Activated CD4-positive, alpha-beta T cell treated with anti-CD3 and anti-CD28 coated beads for 36 hours (primary cell): ENCODE results near the gene ARHGAP19. TPM values are rescaled to one million over a fixed set of nuclear protein-coding genes. Genes with fewer than 3 reads are reported as not detected.
A peak's percentile ranks its signal among the peaks of the same experiment; 100 is the strongest.

Experiments used
- ATAC-seq: fragments of 200-7000 bp; cut with Tn5 transposase; one replicate; pipeline ENCODE4 v1.10.0; 2021; ENCODE audit warnings: mild to moderate bottlenecking, moderate library complexity
- CTCF ChIA-PET: fragments of 350-600 bp; sonication (Branson Sonifier 250); formaldehyde crosslinking; loops from one replicate; lab custom pipeline; 2021; ENCODE audit warnings: antibody characterized with exemption; lab: Charles Lee
- POLR2A ChIA-PET: fragments of 350-600 bp; sonication (Branson Sonifier 250); formaldehyde crosslinking; loops from one replicate; lab custom pipeline; 2021; ENCODE audit warnings: antibody characterized with exemption, inconsistent platforms; lab: Charles Lee
- DNase-seq: peaks from one replicate; pipeline ENCODE4 v3.0.0-alpha.2; 2020
- H3K27ac Mint-ChIP-seq: one replicate; pipeline ENCODE4 v1.8.0; 2021; ENCODE audit warnings: mixed read lengths
- H3K27me3 Mint-ChIP-seq: one replicate; pipeline ENCODE4 v1.8.0; 2021; ENCODE audit warnings: mixed read lengths
- H3K36me3 Mint-ChIP-seq: one replicate; pipeline ENCODE4 v1.8.0; 2021; ENCODE audit warnings: low read depth, mixed read lengths
- H3K4me1 Mint-ChIP-seq: one replicate; pipeline ENCODE4 v1.8.0; 2021; ENCODE audit warnings: mixed read lengths
- H3K4me3 Mint-ChIP-seq: one replicate; pipeline ENCODE4 v1.8.0; 2021; ENCODE audit warnings: mild to moderate bottlenecking, moderate library complexity, mixed read lengths
- H3K9me3 Mint-ChIP-seq: one replicate; pipeline ENCODE4 v1.8.0; 2021; ENCODE audit warnings: low read depth, mixed read lengths
- intact Hi-C, 2 experiments: fragments of 100-400 bp; cut with DNase I in 1 of 2; cut with micrococcal nuclease in 1 of 2; formaldehyde crosslinking; loops; one replicate each; pipeline versions ENCODE4 v1.14.2 to v1.15.1; 2022 to 2024; cut with DNase I, micrococcal nuclease
- total RNA-seq, 2 experiments: library from RNA; stranded (reverse); gene quantifications; one replicate each; pipeline ENCODE4 v1.2.3, GENCODE V29; 2021

The ARHGAP19 gene
- total RNA-seq, 2 experiments from 2014 or later, result 55.9 to 70.2 TPM

DNA sequence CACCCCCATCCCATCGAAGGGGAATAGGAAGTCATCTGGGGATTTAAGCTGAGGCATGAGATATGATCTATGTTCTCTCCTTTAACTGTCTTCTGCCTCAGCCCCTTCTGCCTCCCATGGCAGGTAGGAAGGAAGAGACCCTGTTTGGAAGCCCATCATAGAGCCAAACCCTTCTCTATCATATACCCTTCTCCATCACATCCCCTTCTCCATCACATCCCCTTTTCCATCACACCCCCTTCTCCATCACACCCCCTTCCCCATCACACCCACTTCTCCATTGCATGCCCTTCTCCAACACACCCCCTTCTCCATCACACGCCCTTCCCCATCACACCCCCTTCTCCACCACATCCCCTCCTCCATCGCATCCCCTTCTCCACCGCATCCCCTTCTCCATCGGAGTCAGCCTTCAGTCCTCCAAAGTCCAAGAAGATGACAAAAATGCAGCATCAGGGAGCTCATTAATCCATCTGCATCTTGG, 99.4 kb downstream of the ARHGAP19 start:
- CTCF ChIA-PET, result interaction anchor here (0.7 to 8.3 kb wide), 5 partner anchors 8 to 168 kb away, joined by 4 to 106 read pairs (median 6); partner anchors contain the start of gene SLIT1
- POLR2A ChIA-PET, result no interaction called here
- DNase-seq, result no peak
- ATAC-seq, result no peak
- Mint-ChIP-seq H3K4me3 (no peak overlapping the region), H3K36me3 (no peaks in the 10 kb centered on the region), H3K27ac (no peak overlapping the region), H3K4me1 (peaks cover 4% of the 10 kb centered on the region), H3K9me3 (no peaks in the 10 kb centered on the region), H3K27me3 (peaks cover 17% of the 10 kb centered on the region)
- intact Hi-C loops, result no loop called here

DNA sequence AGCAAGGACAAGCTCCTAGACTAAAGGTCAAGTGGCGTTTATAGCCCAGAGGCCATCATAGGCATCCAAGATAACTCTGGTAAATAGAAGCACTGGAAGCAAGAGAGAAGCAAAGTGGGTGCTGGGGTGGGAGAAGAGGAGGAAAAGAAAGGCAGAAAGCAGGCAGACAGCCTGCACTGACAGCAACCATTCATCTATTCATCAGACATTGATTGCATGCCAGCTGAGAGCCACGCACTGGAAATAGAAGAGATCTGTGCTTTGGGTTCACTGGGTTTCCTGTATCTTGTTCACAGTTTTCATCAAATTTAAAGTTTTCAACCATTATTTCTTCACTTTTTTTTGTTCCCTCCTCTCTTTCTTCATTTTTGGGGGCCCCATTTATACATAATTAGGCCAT, 102.0 kb downstream of the ARHGAP19 start:
- peaks cover 28% of the 10 kb centered on the region for H3K27me3 Mint-ChIP-seq

DNA sequence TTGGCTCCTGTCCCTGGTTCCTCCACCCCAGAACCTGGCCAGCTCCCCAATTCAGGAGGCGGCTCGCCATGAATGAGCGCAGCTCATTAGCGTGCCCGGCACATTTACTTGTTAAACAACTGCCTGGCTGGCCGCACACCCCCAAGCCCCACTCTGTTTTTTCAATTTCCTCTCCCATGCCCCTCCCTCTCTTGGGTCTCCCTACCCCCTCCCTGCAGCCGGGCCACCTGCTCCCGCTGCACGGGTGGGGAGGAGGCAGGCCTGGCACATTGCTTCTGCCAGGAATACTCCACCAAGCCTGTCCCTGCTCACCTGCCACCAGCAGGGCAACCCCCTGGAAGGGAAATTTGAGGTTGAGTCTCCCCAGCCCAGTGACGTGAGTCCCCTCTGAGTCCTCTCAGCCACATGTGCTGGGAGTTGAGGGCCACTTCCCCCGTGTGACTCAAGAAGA, 104.2 kb downstream of the ARHGAP19 start:
- no peak overlapping the region for H3K4me3 Mint-ChIP-seq
- H3K36me3 Mint-ChIP-seq, result no peaks in the 10 kb centered on the region
- intact Hi-C loops, result no loop called here
- H3K27ac Mint-ChIP-seq, result no peak overlapping the region
- peaks cover 8% of the 10 kb centered on the region for H3K4me1 Mint-ChIP-seq
- DNase-seq (no peak), ATAC-seq (peak; percentile 36)
- CTCF ChIA-PET, result interaction anchor here (7.2 kb wide), 1 partner anchor 8 kb away, joined by 39 read pairs; no protein-coding TSS in a partner anchor
- POLR2A ChIA-PET, result no interaction called here
- H3K27me3 Mint-ChIP-seq, result peaks cover 39% of the 10 kb centered on the region
- no peaks in the 10 kb centered on the region for H3K9me3 Mint-ChIP-seq

More for the DNA sequence above, 102.0 kb downstream of the ARHGAP19 start:
- ChIA-PET CTCF (interaction anchor here (0.6 to 1.6 kb wide), 6 partner anchors 8 to 200 kb away, joined by 3 to 4 read pairs (median 4); no protein-coding TSS in a partner anchor), POLR2A (no interaction called here)
- H3K27ac Mint-ChIP-seq, result no peak overlapping the region
- ATAC-seq, result no peak
- no peak overlapping the region for H3K4me3 Mint-ChIP-seq
- intact Hi-C loops, result no loop called here
- H3K9me3 Mint-ChIP-seq, result no peaks in the 10 kb centered on the region
- H3K36me3 Mint-ChIP-seq, result no peaks in the 10 kb centered on the region
- DNase-seq, result no peak
- H3K4me1 Mint-ChIP-seq, result peaks cover 4% of the 10 kb centered on the region

DNA sequence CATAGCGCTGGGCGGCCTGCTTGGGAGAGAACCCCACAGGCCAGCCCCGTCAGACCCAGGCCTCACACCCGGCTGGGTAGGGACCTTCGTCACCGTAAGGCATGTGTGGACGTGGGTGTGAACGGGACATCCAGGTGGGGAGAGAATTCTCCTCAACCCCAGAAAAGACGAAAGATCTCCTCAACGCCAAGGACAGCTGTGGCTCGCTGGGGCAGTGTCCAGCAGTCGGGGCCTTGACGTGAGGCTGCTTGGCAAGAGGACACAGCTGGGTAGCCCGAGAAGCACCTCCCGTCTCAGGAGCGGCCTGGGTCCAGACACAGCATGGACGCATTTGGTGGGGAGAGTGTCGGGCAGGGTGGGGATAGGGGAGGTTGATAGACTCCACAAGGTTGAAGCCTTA, 105.5 kb downstream of the ARHGAP19 start:
- intact Hi-C loops, result no loop called here
- ChIA-PET POLR2A (no interaction called here), CTCF (interaction anchor here (1.5 to 7.2 kb wide), 3 partner anchors 9 to 150 kb away, joined by 3 to 39 read pairs (median 3); no protein-coding TSS in a partner anchor)

DNA sequence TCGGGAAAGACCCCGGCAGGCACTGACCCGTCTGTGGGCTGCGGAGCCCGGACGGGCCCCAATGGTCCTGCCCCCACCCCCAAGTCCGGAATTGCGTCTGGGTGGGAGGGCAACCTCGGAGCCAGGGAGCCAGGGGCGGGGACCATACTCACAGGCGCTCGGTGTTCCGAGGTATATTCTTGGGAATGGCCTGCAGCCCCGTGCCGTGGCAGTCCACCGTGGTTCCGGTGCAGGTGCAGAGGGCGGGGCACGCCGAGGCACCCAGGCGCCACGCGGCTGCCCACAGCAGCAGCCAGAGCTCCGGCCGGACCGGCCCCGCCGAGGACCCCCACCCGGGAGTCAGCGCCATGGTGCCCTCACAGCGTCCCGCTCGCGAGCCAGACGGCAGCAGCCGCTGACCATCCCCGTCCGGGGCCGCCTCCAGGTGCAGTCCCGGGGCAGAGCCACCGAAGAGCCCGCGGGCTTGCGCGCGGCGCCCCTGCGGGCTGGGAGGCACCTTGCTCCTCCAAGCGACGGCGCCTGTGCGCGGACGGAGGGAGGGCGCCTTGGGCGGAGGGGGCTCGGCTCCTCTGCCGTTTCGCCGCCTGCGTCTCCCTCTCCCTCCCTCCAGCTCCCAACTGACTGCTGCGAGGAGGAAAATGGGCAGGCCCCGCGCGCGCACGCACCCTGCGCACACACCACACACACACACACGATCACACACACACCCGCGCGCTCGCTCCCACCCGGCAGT, 106.9 kb downstream of the ARHGAP19 start, which contains the start of gene SLIT1:
SLIT1 (minus strand) TSS at position 634 of the 733 bp plus-strand sequence; CDS start at position 349, 285 bp downstream.
- DNase-seq (peak; percentile 30), ATAC-seq (peak; percentile 57)
- ChIA-PET POLR2A (no interaction called here), CTCF (interaction anchor here (7.2 kb wide), 1 partner anchor 10 kb away, joined by 39 read pairs; no protein-coding TSS in a partner anchor)
- Mint-ChIP-seq H3K4me3 (peak within 1 kb of the TSS; percentile 24), H3K9me3 (no peaks in the 10 kb centered on the region), H3K4me1 (peaks cover 8% of the 10 kb centered on the region), H3K27me3 (peaks cover 40% of the 10 kb centered on the region), H3K36me3 (no peaks in the 10 kb centered on the region), H3K27ac (no peak within 1 kb of the TSS)
- intact Hi-C loops, result no loop called here

More for the DNA sequence above, 105.5 kb downstream of the ARHGAP19 start:
- H3K27me3 Mint-ChIP-seq, result peaks cover 40% of the 10 kb centered on the region
- no peaks in the 10 kb centered on the region for H3K9me3 Mint-ChIP-seq
- H3K36me3 Mint-ChIP-seq, result no peaks in the 10 kb centered on the region
- ATAC-seq, result no peak
- no peak for DNase-seq
- peaks cover 8% of the 10 kb centered on the region for H3K4me1 Mint-ChIP-seq
- no peak overlapping the region for H3K4me3 Mint-ChIP-seq
- no peak overlapping the region for H3K27ac Mint-ChIP-seq

DNA sequence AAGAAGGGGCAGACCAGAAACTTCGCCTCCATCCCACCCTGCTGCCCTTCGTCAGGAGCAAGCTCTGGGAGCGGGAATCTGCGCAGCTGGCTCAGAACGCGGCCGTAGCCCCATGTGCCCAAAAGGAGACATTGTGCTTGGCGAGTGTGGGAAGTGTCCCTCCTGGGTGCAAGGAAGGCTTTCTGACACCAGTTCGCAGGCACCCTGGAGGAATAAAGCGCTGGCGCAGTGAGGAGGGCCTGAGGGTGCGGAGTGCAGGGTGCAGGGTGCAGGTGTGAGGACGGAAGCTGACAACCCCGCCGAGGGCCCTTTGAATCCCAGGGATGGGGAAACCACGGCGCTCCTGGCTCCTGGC, 107.5 kb downstream of the ARHGAP19 start:
- Mint-ChIP-seq H3K4me1 (peaks cover 8% of the 10 kb centered on the region), H3K9me3 (no peaks in the 10 kb centered on the region), H3K4me3 (peak overlapping the region; percentile 24), H3K36me3 (no peaks in the 10 kb centered on the region), H3K27ac (no peak overlapping the region), H3K27me3 (peaks cover 45% of the 10 kb centered on the region)
- CTCF ChIA-PET, result interaction anchor here (7.2 kb wide), 1 partner anchor 11 kb away, joined by 39 read pairs; no protein-coding TSS in a partner anchor
- DNase-seq (no peak), ATAC-seq (no peak)
- intact Hi-C loops, result no loop called here
- POLR2A ChIA-PET, result no interaction called here

DNA sequence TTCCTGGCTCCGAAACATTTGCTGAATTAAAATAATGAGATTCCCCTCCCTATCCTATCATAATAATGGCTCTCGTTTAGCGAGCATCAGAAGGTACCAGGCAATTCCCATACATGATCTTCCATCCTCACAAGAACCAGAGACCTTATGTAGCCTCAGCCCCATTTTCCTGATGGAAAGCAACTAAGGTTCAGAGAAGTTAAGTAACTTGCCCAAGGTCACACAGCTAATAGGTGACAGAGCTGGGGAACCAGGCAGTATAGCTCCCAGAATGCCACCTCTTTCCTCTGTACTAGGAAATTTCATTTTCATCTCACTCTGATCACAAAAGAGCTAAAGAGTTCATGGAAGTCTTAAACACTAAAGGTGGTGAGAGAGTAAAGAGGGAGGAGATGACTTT, 109.1 kb downstream of the ARHGAP19 start:
- H3K4me1 Mint-ChIP-seq, result peaks cover 8% of the 10 kb centered on the region
- POLR2A ChIA-PET, result no interaction called here
- no peaks in the 10 kb centered on the region for H3K36me3 Mint-ChIP-seq
- intact Hi-C loops, result no loop called here
- DNase-seq, result no peak
- peaks cover 46% of the 10 kb centered on the region for H3K27me3 Mint-ChIP-seq
- no peak overlapping the region for H3K27ac Mint-ChIP-seq
- H3K9me3 Mint-ChIP-seq, result no peaks in the 10 kb centered on the region
- CTCF ChIA-PET, result interaction anchor here (2.0 to 7.2 kb wide), 3 partner anchors 13 to 110 kb away, joined by 10 to 39 read pairs (median 10); no protein-coding TSS in a partner anchor
- ATAC-seq, result no peak
- no peak overlapping the region for H3K4me3 Mint-ChIP-seq

DNA sequence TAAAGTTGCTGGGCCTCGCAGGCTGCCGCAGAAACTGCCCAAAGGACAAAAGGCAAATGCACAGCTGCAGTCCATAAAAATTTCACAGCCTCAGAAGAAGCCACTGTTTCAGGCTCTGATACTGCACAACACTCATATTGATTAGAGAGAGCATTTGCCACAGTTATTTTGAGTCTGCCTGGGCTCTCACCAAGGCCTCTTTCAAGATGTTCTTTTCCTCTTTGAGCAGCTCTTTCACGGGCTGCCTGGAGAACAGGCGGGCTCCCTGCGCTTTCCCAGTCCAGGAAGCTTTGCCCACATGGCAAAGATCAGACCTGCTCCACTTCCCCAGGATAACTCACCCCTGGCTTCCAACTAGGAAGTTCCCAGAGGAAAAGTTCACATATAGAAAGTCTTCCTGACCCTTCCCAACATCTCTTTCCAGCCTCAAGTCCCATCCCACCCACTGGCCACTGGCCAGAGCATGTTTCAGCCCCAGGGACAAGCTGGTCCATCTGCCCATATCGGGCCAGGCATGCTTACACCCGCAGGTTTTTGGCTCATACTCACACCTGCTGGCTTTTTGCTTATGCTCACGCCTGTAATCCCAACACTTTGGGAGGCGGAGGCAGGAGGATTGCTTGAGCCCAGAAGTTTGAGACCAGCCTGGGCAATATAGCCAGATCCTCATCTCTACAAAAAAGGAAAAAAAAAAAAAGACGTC, 110.0 kb downstream of the ARHGAP19 start:
- DNase-seq (no peak), ATAC-seq (no peak)
- H3K4me3 Mint-ChIP-seq, result no peak overlapping the region
- H3K27ac Mint-ChIP-seq, result no peak overlapping the region
- intact Hi-C loops, result no loop called here
- no peaks in the 10 kb centered on the region for H3K9me3 Mint-ChIP-seq
- H3K4me1 Mint-ChIP-seq, result peaks cover 8% of the 10 kb centered on the region
- H3K27me3 Mint-ChIP-seq, result peaks cover 43% of the 10 kb centered on the region
- H3K36me3 Mint-ChIP-seq, result no peaks in the 10 kb centered on the region
- POLR2A ChIA-PET, result interaction anchor here (0.6 kb wide), 1 partner anchor 113 kb away, joined by 3 read pairs; no protein-coding TSS in a partner anchor
- CTCF ChIA-PET, result interaction anchor here (1.3 to 7.2 kb wide), 4 partner anchors 13 to 109 kb away, joined by 5 to 39 read pairs (median 10); no protein-coding TSS in a partner anchor

DNA sequence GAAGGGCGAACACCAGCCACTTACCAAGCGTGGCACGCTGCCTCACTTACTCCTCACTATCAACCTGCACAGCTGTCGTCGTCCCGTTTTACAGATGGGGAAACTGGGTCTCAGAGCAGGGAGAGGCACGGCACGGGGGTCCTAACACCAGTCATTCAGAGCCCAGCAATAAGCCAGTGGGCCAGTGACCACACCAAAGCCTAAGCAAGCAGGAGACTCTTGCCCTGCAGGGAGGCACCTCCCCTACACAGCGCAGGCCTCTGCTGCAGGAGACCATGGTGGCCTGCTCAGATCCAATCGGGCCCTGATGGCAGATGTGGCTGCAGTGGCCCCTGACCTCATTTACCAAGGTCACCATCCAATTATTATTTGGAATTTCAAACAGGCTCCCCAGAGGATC, 111.5 kb downstream of the ARHGAP19 start:
- ChIA-PET POLR2A (no interaction called here), CTCF (interaction anchor here (0.9 to 4.0 kb wide), 3 partner anchors 30 to 108 kb away, joined by 3 to 14 read pairs (median 4); no protein-coding TSS in a partner anchor)
- DNase-seq (no peak), ATAC-seq (no peak)
- Mint-ChIP-seq H3K27ac (no peak overlapping the region), H3K27me3 (peaks cover 32% of the 10 kb centered on the region), H3K4me1 (peaks cover 6% of the 10 kb centered on the region), H3K4me3 (no peak overlapping the region), H3K9me3 (no peaks in the 10 kb centered on the region), H3K36me3 (no peaks in the 10 kb centered on the region)
- intact Hi-C loops, result no loop called here

DNA sequence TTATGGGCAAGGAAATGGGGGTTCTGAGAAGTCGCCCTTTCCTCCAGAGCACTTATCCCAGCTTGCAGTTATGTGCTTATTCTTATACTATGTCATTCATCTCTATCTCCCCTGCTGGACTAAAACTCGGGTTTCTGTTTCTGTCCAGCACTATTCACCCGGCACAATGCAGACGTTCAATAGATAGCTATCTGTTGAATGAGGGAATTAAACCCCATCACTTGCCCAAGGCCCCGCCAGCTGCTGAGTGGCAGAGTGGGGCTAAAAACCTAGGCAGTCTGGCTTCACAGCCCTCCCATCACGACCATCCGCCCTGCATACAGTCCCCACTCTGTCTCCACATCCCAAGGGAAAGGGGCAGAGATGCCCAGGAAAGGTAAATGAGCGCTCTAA, 112.1 kb downstream of the ARHGAP19 start:
- CTCF ChIA-PET, result interaction anchor here (0.9 to 4.0 kb wide), 4 partner anchors 13 to 108 kb away, joined by 3 to 14 read pairs (median 4); no protein-coding TSS in a partner anchor

More for the DNA sequence above, 112.1 kb downstream of the ARHGAP19 start:
- H3K27me3 Mint-ChIP-seq, result peaks cover 31% of the 10 kb centered on the region
- H3K4me1 Mint-ChIP-seq, result peaks cover 4% of the 10 kb centered on the region
- no peak for DNase-seq
- H3K4me3 Mint-ChIP-seq, result no peak overlapping the region
- H3K36me3 Mint-ChIP-seq, result no peaks in the 10 kb centered on the region
- H3K27ac Mint-ChIP-seq, result no peak overlapping the region
- POLR2A ChIA-PET, result interaction anchor here (0.6 kb wide), 1 partner anchor 395 kb away, joined by 4 read pairs; no protein-coding TSS in a partner anchor
- ATAC-seq, result no peak
- no peaks in the 10 kb centered on the region for H3K9me3 Mint-ChIP-seq
- intact Hi-C loops, result no loop called here
